H9 (cell line): ENCODE measurements around the gene TCF4. TPM values are rescaled to one million over a fixed set of nuclear protein-coding genes. Genes with fewer than 3 reads are reported as not detected.
A peak's percentile ranks its signal among the peaks of the same experiment; 100 is the strongest.

ENCODE experiments used
- DNase-seq: peaks from one replicate; pipeline ENCODE4 v3.0.0-alpha.2; 2017
- H2AFZ ChIP-seq: one replicate; pipeline ENCODE4 v1.6.1; 2013; ENCODE audit warnings: mild to moderate bottlenecking, low read length, control low read depth, moderate library complexity
- H2AK5ac ChIP-seq: 2 replicates; pipeline ENCODE4 v1.6.1; 2013; ENCODE audit warnings: low read length, control low read depth, mixed read lengths; ENCODE audit not compliant: insufficient read length
- H2BK120ac ChIP-seq: one replicate; pipeline ENCODE4 v1.6.1; 2013; ENCODE audit warnings: low read depth, mild to moderate bottlenecking, low read length, control low read depth, inconsistent platforms; ENCODE audit not compliant: poor library complexity, severe bottlenecking
- H2BK12ac ChIP-seq: 2 replicates; pipeline ENCODE4 v1.6.1; 2013; ENCODE audit warnings: low read length, control low read depth, mixed read lengths, low read depth; ENCODE audit not compliant: insufficient read length
- H2BK15ac ChIP-seq: 2 replicates; pipeline ENCODE4 v1.6.1; 2013; ENCODE audit warnings: low read depth, low read length, control low read depth
- H2BK20ac ChIP-seq: one replicate; pipeline ENCODE4 v1.6.1; 2013; ENCODE audit warnings: low read depth, mild to moderate bottlenecking, low read length, control low read depth, inconsistent platforms; ENCODE audit not compliant: poor library complexity, severe bottlenecking
- H2BK5ac ChIP-seq: 2 replicates; pipeline ENCODE4 v1.6.1; 2013; ENCODE audit warnings: low read length, control low read depth, mixed read lengths; ENCODE audit not compliant: insufficient read length
- H3K14ac ChIP-seq: 2 replicates; pipeline ENCODE4 v1.6.1; 2013; ENCODE audit warnings: low read length, control low read depth; ENCODE audit not compliant: insufficient read depth
- H3K18ac ChIP-seq: 2 replicates; pipeline ENCODE4 v1.6.1; 2013; ENCODE audit warnings: low read depth, mild to moderate bottlenecking, mixed read lengths, low read length, control low read depth; ENCODE audit not compliant: insufficient read length
- H3K23ac ChIP-seq: 2 replicates; pipeline ENCODE4 v1.6.1; 2013; ENCODE audit warnings: low read length, control low read depth, mixed read lengths, low read depth; ENCODE audit not compliant: insufficient read length
- H3K23me2 ChIP-seq: 2 replicates; pipeline ENCODE4 v1.6.1; 2013; ENCODE audit warnings: low read depth, mild to moderate bottlenecking, mixed read lengths, low read length, control low read depth; ENCODE audit not compliant: insufficient read length, poor library complexity, severe bottlenecking
- H3K27ac ChIP-seq: 2 replicates; pipeline ENCODE4 v1.5.1; 2013; ENCODE audit warnings: low read length, control low read depth, mixed read lengths, low read depth; ENCODE audit not compliant: insufficient read length
- H3K27me3 ChIP-seq: 2 replicates; pipeline ENCODE4 v1.6.1; 2013; ENCODE audit warnings: low read length, control low read depth, inconsistent platforms; ENCODE audit not compliant: insufficient read depth
- H3K4ac ChIP-seq: 2 replicates; pipeline ENCODE4 v1.6.1; 2013; ENCODE audit warnings: low read depth, mild to moderate bottlenecking, control low read depth, inconsistent platforms, low read length, moderate library complexity
- H3K4me1 ChIP-seq: 2 replicates; pipeline ENCODE4 v1.6.1; 2013; ENCODE audit warnings: low read length, control low read depth, inconsistent platforms; ENCODE audit not compliant: insufficient read depth
- H3K4me2 ChIP-seq: 2 replicates; pipeline ENCODE4 v1.6.1; 2013; ENCODE audit warnings: low read length, control low read depth, mixed read lengths; ENCODE audit not compliant: insufficient read length, insufficient read depth
- H3K56ac ChIP-seq: 2 replicates; pipeline ENCODE4 v1.6.1; 2013; ENCODE audit warnings: low read depth, mild to moderate bottlenecking, mixed read lengths, low read length, control low read depth; ENCODE audit not compliant: insufficient read length
- H3K79me1 ChIP-seq: 2 replicates; pipeline ENCODE4 v1.6.1; 2013; ENCODE audit warnings: low read depth, mild to moderate bottlenecking, moderate library complexity, low read length, control low read depth, inconsistent platforms; ENCODE audit not compliant: insufficient read depth, poor library complexity, severe bottlenecking
- H3K79me2 ChIP-seq: 2 replicates; pipeline ENCODE4 v1.6.1; 2013; ENCODE audit warnings: low read length, control low read depth, inconsistent platforms; ENCODE audit not compliant: insufficient read depth
- H3K9ac ChIP-seq: 2 replicates; pipeline ENCODE4 v1.6.1; 2013; ENCODE audit warnings: low read length, control low read depth, mixed read lengths; ENCODE audit not compliant: insufficient read length; ENCODE audit errors: extremely low read depth
- H3K9me3 ChIP-seq: one replicate; pipeline ENCODE4 v1.6.1; 2013; ENCODE audit warnings: low read depth, low read length, inconsistent platforms; ENCODE audit not compliant: control insufficient read depth
- H3T11ph ChIP-seq: one replicate; pipeline ENCODE4 v1.6.1; 2013; ENCODE audit warnings: mild to moderate bottlenecking, low read length, control low read depth, inconsistent platforms
- H4K20me1 ChIP-seq: one replicate; pipeline ENCODE4 v1.6.1; 2013; ENCODE audit not compliant: control insufficient read depth, insufficient read length, insufficient read depth
- H4K5ac ChIP-seq: 2 replicates; pipeline ENCODE4 v1.6.1; 2013; ENCODE audit warnings: low read depth, mild to moderate bottlenecking, mixed read lengths, low read length, control low read depth; ENCODE audit not compliant: insufficient read length
- H4K8ac ChIP-seq: replicated peaks from 2 replicates; pipeline ENCODE4 v1.6.1; 2013; ENCODE audit warnings: low read length, control low read depth, mixed read lengths, low read depth; ENCODE audit not compliant: insufficient read length
- H4K91ac ChIP-seq: 2 replicates; pipeline ENCODE4 v1.6.1; 2013; ENCODE audit warnings: low read depth, mild to moderate bottlenecking, moderate library complexity, mixed read lengths, low read length, control low read depth; ENCODE audit not compliant: insufficient read length
- H3K27ac Mint-ChIP-seq, 3 experiments: 2 replicates in 2 of 3; 3 replicates in 1 of 3; pipeline ENCODE4 v1.8.0; 2020 to 2021; ENCODE audit warnings: mixed read lengths in 3 of 3, mild to moderate bottlenecking in 1 of 3, moderate library complexity in 1 of 3
- H3K27me3 Mint-ChIP-seq: 2 replicates; pipeline ENCODE4 v1.8.0; 2021; ENCODE audit warnings: low read depth, mild to moderate bottlenecking, moderate library complexity, mixed read lengths
- H3K36me3 Mint-ChIP-seq, 3 experiments: 2 replicates in 2 of 3; 3 replicates in 1 of 3; pipeline ENCODE4 v1.8.0; 2020 to 2021; ENCODE audit warnings: low read depth in 3 of 3, mixed read lengths in 3 of 3; ENCODE audit not compliant: insufficient read depth in 1 of 3
- H3K4me1 Mint-ChIP-seq, 2 experiments: 2 replicates each; pipeline ENCODE4 v1.8.0; 2020; ENCODE audit warnings: mixed read lengths in 2 of 2
- H3K4me3 Mint-ChIP-seq, 2 experiments: 2 replicates in 1 of 2; 3 replicates in 1 of 2; pipeline ENCODE4 v1.8.0; 2020 to 2021; ENCODE audit warnings: mild to moderate bottlenecking in 2 of 2, mixed read lengths in 2 of 2, moderate library complexity in 1 of 2
- H3K9me3 Mint-ChIP-seq, 2 experiments: 2 replicates in 1 of 2; 3 replicates in 1 of 2; pipeline ENCODE4 v1.8.0; 2020; ENCODE audit warnings: mild to moderate bottlenecking in 2 of 2, mixed read lengths in 2 of 2, moderate library complexity in 1 of 2
- WGBS: extraction: QIAGEN DNeasy Blood & Tissue Kit; methylation state at CpG from one replicate; pipeline ENCODE4 v1.1.7; 2013; ENCODE audit warnings: missing lambda C conversion rate, low lambda C conversion rate, mixed read lengths; ENCODE audit not compliant: insufficient read length; ENCODE audit errors: extremely low coverage; 5-methylcytosine and 5-hydroxymethylcytosine counted together
- total RNA-seq: library from RNA; stranded (reverse); gene quantifications from 2 replicates; pipeline ENCODE4 v1.2.1, GENCODE V29; 2021
- TF ChIP-seq, protein P1 (sequence below): fragments of 200-600 bp; sonication (generic); conservative IDR thresholded peaks from 3 replicates; pipeline ENCODE4 v1.8.0; 2021; ENCODE audit warnings: antibody characterized with exemption, mild to moderate bottlenecking

TCF4 gene
- total RNA-seq, 1 experiment from 2014 or later: 99.4 TPM

DNA sequence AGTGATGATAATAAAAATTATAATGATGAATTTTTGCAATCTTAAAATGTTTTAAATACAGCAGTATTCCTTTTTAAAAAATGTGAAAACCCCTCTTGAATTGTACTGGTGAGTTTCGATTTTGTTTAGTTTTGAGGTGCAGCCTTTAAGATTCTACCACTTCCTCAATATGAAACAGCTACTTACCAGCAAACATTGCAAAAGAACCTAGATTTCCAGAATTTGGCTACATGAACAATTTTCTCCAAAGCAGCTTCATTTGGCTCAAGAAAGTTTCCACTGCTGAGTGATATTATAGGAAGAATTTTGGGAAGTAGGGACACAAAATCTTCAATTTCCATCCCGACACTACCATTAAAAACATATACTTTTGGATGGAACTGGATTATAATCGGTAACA is 12.0 kb downstream of the TCF4 start:
- Histone ChIP-seq H2BK12ac (no peak overlapping the region), H4K91ac (no peak overlapping the region), H4K5ac (no peak overlapping the region), H2AFZ (no peak overlapping the region), H3K79me1 (peaks cover 9% of the 10 kb centered on the region), H3K18ac (no peak overlapping the region), H3K56ac (no peak overlapping the region), H3K79me2 (peaks cover 29% of the 10 kb centered on the region), H3K4ac (no peak overlapping the region), H4K8ac (no peak overlapping the region), H3K9ac (no peak overlapping the region), H4K20me1 (no peaks in the 10 kb centered on the region), H3K23me2 (no peaks in the 10 kb centered on the region), H3K27ac (no peak overlapping the region), H2AK5ac (no peak overlapping the region), H2BK15ac (no peak overlapping the region), H3K4me2 (no peak overlapping the region), H3K4me1 (peaks cover 5% of the 10 kb centered on the region; the same call in 1 of the 2 replicates), H2BK120ac (no peak overlapping the region), H3K23ac (no peak overlapping the region), H3K27me3 (no peaks in the 10 kb centered on the region), H2BK5ac (no peak overlapping the region), H3K14ac (no peak overlapping the region), H2BK20ac (no peak overlapping the region), H3K9me3 (no peaks in the 10 kb centered on the region), H3T11ph (no peak overlapping the region)
- Mint-ChIP-seq H3K27ac (peak overlapping the region in 2 of 3 experiments; percentile 9 to 23; a peak in 3 of 7 replicates), H3K9me3 (no peaks in the 10 kb centered on the region), H3K4me1 (peaks cover 72 to 76% of the 10 kb centered on the region in 2 experiments), H3K36me3 (peaks cover 2 to 37% (median 8%) of the 10 kb centered on the region in 3 experiments; a peak in 5 of 7 replicates), H3K4me3 (no peak overlapping the region), H3K27me3 (no peaks in the 10 kb centered on the region)
- no peak for DNase-seq
- TF ChIP-seq, protein P1, sequence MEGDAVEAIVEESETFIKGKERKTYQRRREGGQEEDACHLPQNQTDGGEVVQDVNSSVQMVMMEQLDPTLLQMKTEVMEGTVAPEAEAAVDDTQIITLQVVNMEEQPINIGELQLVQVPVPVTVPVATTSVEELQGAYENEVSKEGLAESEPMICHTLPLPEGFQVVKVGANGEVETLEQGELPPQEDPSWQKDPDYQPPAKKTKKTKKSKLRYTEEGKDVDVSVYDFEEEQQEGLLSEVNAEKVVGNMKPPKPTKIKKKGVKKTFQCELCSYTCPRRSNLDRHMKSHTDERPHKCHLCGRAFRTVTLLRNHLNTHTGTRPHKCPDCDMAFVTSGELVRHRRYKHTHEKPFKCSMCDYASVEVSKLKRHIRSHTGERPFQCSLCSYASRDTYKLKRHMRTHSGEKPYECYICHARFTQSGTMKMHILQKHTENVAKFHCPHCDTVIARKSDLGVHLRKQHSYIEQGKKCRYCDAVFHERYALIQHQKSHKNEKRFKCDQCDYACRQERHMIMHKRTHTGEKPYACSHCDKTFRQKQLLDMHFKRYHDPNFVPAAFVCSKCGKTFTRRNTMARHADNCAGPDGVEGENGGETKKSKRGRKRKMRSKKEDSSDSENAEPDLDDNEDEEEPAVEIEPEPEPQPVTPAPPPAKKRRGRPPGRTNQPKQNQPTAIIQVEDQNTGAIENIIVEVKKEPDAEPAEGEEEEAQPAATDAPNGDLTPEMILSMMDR: no peak
- no CpG with 5 or more reads among the region's 3 CpGs for WGBS
